ENCODE measurements around the gene N4BP2L2.

GRCh38 chr13:32431361-32431760 is 107.2 kb downstream of the N4BP2L2 start:
- TF ChIP-seq NCOR1 (IDR thresholded peaks at IDR 0.05) (no peak), CTCF (IDR thresholded peaks at IDR 0.05 in 2 of 3, conservative IDR thresholded peaks at IDR 0.05 in 1 of 3; ENCODE audit: insufficient read depth in 2 of 3, low read depth in 1 of 3, low read length in 3 of 3) (no peak), POLR2A (conservative IDR thresholded peaks at IDR 0.05) (no peak), EZH2 (IDR thresholded peaks at IDR 0.05; ENCODE audit: borderline replicate concordance, low read depth, low read length) (no peak), BHLHE40 (IDR thresholded peaks at IDR 0.05; ENCODE audit: low read length) (no peak), CREB1 (IDR thresholded peaks at IDR 0.05) (no peak), CREB1 (CRISPR knock-in tag; IDR thresholded peaks at IDR 0.05) (no peak)
